Astrocyte (in vitro differentiated cells and primary cell): ENCODE results near the gene PRDX5.

Experiments used
- EZH2 ChIP-seq: IDR thresholded peaks from 2 replicates; pipeline ENCODE4 v1.6.1; 2012; ENCODE audit warnings: mild to moderate bottlenecking, low read length, inconsistent platforms; ENCODE audit not compliant: insufficient read depth
- TF ChIP-seq, protein P1 (sequence below): IDR thresholded peaks from 2 replicates; pipeline ENCODE4 v1.5.1; 2011; ENCODE audit warnings: low read depth, mild to moderate bottlenecking, inconsistent platforms, low read length, moderate library complexity; ENCODE audit not compliant: insufficient read depth

DNA sequence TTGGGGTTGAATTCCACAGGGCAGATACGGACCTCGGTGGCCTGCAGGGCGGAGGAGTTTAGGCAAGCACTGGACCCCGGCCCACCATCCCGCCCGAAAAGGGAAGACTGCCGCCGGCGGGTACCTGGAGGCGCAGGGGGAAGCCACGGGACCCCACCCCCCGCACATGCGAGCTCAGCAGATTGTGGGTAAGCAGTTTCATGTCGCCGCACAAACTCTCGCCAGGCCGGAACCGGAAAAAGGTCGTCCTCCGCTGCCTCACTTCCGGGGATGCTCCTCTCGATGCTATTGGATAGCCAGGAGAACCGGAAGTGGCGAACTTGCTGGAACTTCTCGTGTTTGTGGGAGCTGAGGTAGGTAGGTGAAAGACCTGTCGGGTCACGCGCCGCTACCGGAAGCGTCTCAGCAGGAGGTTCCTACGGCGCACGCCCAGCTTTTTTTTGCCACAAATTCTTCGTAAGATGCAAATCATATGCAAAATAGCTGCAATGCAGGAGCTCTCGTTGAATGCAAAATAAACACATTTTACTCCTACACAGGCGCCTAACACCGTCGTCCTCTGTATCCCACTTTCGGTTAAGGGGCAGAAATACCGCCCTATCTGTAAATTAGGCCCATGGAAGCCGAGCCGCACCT is 478 bp upstream of the PRDX5 start, which contains the start of gene TRMT112:
- TF ChIP-seq EZH2, result no peak
- TF ChIP-seq, protein P1, sequence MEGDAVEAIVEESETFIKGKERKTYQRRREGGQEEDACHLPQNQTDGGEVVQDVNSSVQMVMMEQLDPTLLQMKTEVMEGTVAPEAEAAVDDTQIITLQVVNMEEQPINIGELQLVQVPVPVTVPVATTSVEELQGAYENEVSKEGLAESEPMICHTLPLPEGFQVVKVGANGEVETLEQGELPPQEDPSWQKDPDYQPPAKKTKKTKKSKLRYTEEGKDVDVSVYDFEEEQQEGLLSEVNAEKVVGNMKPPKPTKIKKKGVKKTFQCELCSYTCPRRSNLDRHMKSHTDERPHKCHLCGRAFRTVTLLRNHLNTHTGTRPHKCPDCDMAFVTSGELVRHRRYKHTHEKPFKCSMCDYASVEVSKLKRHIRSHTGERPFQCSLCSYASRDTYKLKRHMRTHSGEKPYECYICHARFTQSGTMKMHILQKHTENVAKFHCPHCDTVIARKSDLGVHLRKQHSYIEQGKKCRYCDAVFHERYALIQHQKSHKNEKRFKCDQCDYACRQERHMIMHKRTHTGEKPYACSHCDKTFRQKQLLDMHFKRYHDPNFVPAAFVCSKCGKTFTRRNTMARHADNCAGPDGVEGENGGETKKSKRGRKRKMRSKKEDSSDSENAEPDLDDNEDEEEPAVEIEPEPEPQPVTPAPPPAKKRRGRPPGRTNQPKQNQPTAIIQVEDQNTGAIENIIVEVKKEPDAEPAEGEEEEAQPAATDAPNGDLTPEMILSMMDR, result no peak
